ENCODE results near the gene OBSL1.

GRCh38 chr2:219542931-219543595, 28.3 kb downstream of the OBSL1 start:
- TF ChIP-seq ZNF274 (IDR thresholded peaks at IDR 0.05; ENCODE audit: insufficient read depth, insufficient read length) (no peak), SKIL (IDR thresholded peaks at IDR 0.05; ENCODE audit: low read depth, poor library complexity, severe bottlenecking) (no peak)
